MV-4-11 (cell line): ENCODE data around the gene FPGT.
"Not testable (repeated sequence)": the region's sequence is repeated elsewhere in the genome, so short reads cannot be mapped to it uniquely, and the experiment has no call there.

Experiments
- DNase-seq: peaks from one replicate; lab custom pipeline; 2025; lab: John Stamatoyannopoulos, UW

The FPGT gene

GRCh38 chr1:74197657-74198552 lies at the start of gene FPGT, which contains the start of gene LRRIQ3:
FPGT (plus strand) TSS chr1:74198242; CDS start chr1:74198279, 37 bp downstream.
LRRIQ3 (minus strand) TSS chr1:74198176; CDS start chr1:74183684, 14,492 bp downstream.
- DNase-seq: peak; percentile 91

- no peak for DNase-seq
These were observed 38.0 kb upstream of the FPGT start for GRCh38 chr1:74160046-74160445.

- DNase-seq: no peak
These were observed 36.5 kb upstream of the FPGT start for GRCh38 chr1:74161497-74161896.

GRCh38 chr1:74162333-74162732 lies 35.7 kb upstream of the FPGT start:
- no peak for DNase-seq

GRCh38 chr1:74174423-74174822 lies 23.6 kb upstream of the FPGT start:
- not testable (repeated sequence) for DNase-seq

- peak; percentile 9 for DNase-seq
These were observed 17.6 kb upstream of the FPGT start for GRCh38 chr1:74180490-74180889.

- no peak for DNase-seq
These were observed 4.1 kb upstream of the FPGT start for GRCh38 chr1:74193908-74194307.

- DNase-seq: no peak
These were observed 2.7 kb upstream of the FPGT start for GRCh38 chr1:74195339-74195738.

GRCh38 chr1:74197255-74197654 lies 787 bp upstream of the FPGT start:
- DNase-seq: no peak

- peak; percentile 54 for DNase-seq
These were observed 1.5 kb downstream of the FPGT start for GRCh38 chr1:74199504-74199903.

GRCh38 chr1:74205266-74205665 lies 7.2 kb downstream of the FPGT start:
- DNase-seq: no peak

- DNase-seq: no peak
These were observed 17.2 kb downstream of the FPGT start for GRCh38 chr1:74215229-74215628.

GRCh38 chr1:74222701-74223100 lies 24.7 kb downstream of the FPGT start:
- no peak for DNase-seq

GRCh38 chr1:74223453-74223852 lies 25.4 kb downstream of the FPGT start:
- no peak for DNase-seq

- no peak for DNase-seq
These were observed 37.1 kb downstream of the FPGT start, which contains the start of gene TNNI3K for GRCh38 chr1:74235153-74235552. TNNI3K (plus strand) TSS chr1:74235387; CDS start chr1:74235452, 65 bp downstream.

GRCh38 chr1:74236440-74236839 lies 38.4 kb downstream of the FPGT start:
- no peak for DNase-seq

- DNase-seq: no peak
These were observed 39.0 kb downstream of the FPGT start for GRCh38 chr1:74237035-74237434.

- DNase-seq: no peak
These were observed 39.7 kb downstream of the FPGT start for GRCh38 chr1:74237787-74238186.

GRCh38 chr1:74245168-74245772 lies 47.2 kb downstream of the FPGT start:
- DNase-seq: no peak

GRCh38 chr1:74246315-74246714 lies 48.3 kb downstream of the FPGT start:
- DNase-seq: no peak

GRCh38 chr1:74247881-74248528 lies 50.0 kb downstream of the FPGT start:
- DNase-seq: no peak

GRCh38 chr1:74253243-74253824 lies 55.3 kb downstream of the FPGT start:
- DNase-seq: not testable (repeated sequence)
